KG1 (cell line): Measurements from ENCODE around the gene TEK.
"Not testable (repeated sequence)": the region's sequence is repeated elsewhere in the genome, so short reads cannot be mapped to it uniquely, and the experiment has no call there.

Source experiments
- DNase-seq: peaks from one replicate; lab custom pipeline; 2025; lab: John Stamatoyannopoulos, UW

TEK gene

GRCh38 chr9:27227192-27227591 is 118.2 kb downstream of the TEK start:
- DNase-seq: no peak

DNA sequence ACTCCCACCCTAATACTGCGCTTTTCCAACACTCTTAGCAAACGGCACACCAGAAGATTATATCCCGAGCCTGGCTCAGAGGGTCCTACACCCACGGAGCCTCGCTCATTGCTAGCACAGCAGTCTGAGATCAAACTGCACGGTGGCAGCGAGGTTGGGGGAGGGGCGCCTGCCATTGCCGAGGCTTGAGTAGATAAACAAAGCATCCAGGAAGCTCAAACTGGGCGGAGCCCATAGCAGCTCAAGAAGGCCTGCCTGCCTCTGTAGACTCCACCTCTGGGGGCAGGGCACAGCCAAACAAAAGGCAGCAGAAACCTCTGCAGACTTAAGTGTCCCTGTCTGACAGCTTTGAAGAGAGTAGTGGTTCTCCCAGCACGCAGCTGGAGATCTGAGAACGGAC is 130.6 kb downstream of the TEK start:
- not testable (repeated sequence) for DNase-seq

- peak; percentile 14 for DNase-seq
These were observed 138.7 kb downstream of the TEK start for GRCh38 chr9:27247756-27248155.

GRCh38 chr9:27248702-27249101 is 139.7 kb downstream of the TEK start:
- no peak for DNase-seq

DNA sequence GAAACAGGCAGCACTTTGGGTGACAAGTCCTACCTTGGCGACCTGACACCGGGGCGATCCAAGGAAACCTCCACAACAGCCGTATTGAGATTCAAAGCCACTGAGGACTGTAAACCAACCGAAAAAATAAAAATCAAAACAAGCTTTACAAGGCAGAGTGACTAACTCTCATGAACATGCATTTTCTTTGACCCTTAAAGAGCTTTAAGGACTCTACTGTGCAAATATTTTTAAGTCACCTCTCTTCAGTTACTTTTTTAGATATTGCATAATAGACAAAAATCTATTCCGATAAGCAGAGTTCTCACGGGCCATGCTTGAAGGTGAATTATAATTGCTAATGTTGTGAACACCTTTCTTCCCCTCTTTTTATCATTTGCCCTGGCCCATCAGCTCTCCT is 149.6 kb downstream of the TEK start:
- DNase-seq: no peak

GRCh38 chr9:27260789-27261516 is 151.9 kb downstream of the TEK start:
- DNase-seq: no peak

- no peak for DNase-seq
These were observed 152.6 kb downstream of the TEK start for GRCh38 chr9:27261517-27262211.

DNA sequence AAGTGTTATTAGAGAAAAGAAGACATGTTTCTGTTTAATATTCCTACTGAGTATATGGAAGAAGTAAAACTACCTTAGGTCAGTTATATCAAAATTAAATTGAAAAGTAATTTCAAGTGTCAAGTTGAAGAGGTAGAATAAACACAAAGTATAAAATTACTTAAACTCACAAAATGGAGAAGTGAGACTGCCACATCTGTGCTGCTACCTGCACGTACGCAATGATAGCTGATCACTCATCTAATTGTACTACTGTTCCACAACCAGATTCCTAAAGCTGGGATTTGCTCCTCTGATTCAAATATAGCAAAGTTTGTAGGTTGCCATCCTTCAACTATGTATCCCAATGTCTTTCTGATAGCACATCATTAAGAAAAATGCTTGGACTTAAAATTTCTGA is 163.1 kb downstream of the TEK start:
- no peak for DNase-seq

GRCh38 chr9:27273186-27273585 is 164.2 kb downstream of the TEK start:
- DNase-seq: no peak

DNA sequence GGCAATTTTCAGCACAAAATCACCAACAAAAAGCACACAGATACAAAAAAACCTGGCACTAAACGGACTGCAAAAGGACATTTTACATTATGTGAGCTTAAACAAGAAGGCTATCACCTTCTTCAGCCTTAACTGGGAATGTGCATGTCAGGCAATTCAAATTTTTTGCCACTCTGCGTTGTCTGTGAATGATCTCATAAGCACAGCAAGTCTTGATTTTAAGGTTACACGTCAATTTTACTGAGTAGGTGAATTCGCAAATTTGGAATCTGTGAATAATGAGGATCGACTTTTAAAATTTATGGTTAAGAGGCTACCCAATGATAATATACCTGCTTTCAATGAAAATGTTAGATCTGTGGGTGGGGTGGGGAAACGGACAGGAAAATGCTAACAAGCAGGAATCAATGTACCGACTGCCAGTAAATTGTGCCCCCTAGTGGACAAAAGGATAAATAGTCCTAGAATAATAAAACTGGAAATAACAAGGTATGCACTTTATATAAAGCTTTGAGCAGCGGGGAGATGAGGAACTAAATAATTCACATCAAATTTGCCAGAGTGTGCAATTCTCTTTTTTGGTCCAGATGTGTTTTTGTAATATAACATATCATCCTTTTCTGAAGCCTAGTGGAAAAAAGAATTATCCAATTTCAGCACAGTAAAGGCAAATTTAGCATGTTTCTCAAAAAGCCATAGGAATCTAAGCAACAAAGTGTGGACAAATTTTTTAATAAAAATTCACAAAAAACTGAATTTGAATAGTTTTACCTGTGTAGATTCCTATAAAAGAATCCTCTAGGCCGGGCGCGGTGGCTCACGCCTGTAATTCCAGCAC is 167.4 kb downstream of the TEK start:
- peak; percentile 5 for DNase-seq

DNA sequence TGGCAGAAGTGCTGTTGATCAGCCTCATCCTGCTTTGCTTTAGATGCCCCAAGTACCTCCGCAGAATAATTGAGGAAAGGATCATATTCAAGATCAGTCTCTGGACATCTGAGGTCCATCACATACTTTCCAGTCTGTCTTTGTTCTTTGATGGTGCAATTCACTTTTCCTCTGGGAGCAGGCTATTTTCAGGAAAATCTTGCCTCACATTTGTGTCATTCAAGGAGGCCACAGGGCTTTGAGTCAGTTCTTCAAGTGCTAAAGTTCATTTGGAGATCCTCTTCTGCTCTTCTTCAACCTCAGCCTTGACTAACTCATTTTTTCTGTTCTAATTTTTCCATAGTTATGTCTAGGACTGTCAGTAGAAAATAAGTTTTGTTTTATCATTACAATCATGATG is 169.3 kb downstream of the TEK start:
- DNase-seq: no peak

- DNase-seq: no peak
These were observed 170.6 kb downstream of the TEK start for GRCh38 chr9:27279611-27280010.
